GM19025 (cell line): Measurements from ENCODE around the gene CAMSAP1.

Experiments used
- ATAC-seq: cut with Tn5 transposase; IDR thresholded peaks from one replicate; pipeline ENCODE4 v1.9.1; 2021; ENCODE audit warnings: mild to moderate bottlenecking, low read depth, moderate library complexity; ENCODE audit not compliant: unreplicated experiment

CAMSAP1 gene

GRCh38 chr9:135796784-135797485 is 110.4 kb downstream of the CAMSAP1 start:
- no peak for ATAC-seq

- ATAC-seq, result no peak
Observed at GRCh38 chr9:135795391-135795790, 112.0 kb downstream of the CAMSAP1 start.

GRCh38 chr9:135794361-135794885 is 112.9 kb downstream of the CAMSAP1 start:
- no peak for ATAC-seq

- no peak for ATAC-seq
Observed at GRCh38 chr9:135794057-135794335, 113.3 kb downstream of the CAMSAP1 start.

- no peak for ATAC-seq
Observed at GRCh38 chr9:135793221-135794056, 113.9 kb downstream of the CAMSAP1 start.

- no peak for ATAC-seq
Observed at GRCh38 chr9:135792268-135793128, 114.8 kb downstream of the CAMSAP1 start.

- no peak for ATAC-seq
Observed at GRCh38 chr9:135791431-135792267, 115.7 kb downstream of the CAMSAP1 start.

- no peak for ATAC-seq
Observed at GRCh38 chr9:135790850-135791249, 116.5 kb downstream of the CAMSAP1 start.

GRCh38 chr9:135790356-135790755 is 117.0 kb downstream of the CAMSAP1 start:
- no peak for ATAC-seq

GRCh38 chr9:135789838-135790291 is 117.5 kb downstream of the CAMSAP1 start:
- no peak for ATAC-seq

GRCh38 chr9:135788576-135789300 is 118.6 kb downstream of the CAMSAP1 start:
- no peak for ATAC-seq

GRCh38 chr9:135787776-135788575 is 119.4 kb downstream of the CAMSAP1 start:
- no peak for ATAC-seq

- no peak for ATAC-seq
Observed at GRCh38 chr9:135787317-135787716, 120.0 kb downstream of the CAMSAP1 start.

- no peak for ATAC-seq
Observed at GRCh38 chr9:135786146-135786690, 121.1 kb downstream of the CAMSAP1 start.

- ATAC-seq, result no peak
Observed at GRCh38 chr9:135785013-135785575, 122.3 kb downstream of the CAMSAP1 start.

GRCh38 chr9:135783540-135784245 is 123.7 kb downstream of the CAMSAP1 start:
- ATAC-seq, result no peak

GRCh38 chr9:135782946-135783345 is 124.4 kb downstream of the CAMSAP1 start:
- ATAC-seq, result no peak
